T-helper 2 cell treated with Interferon-gamma antibody and Interleukin-4, amounts not matched to agents 100 ng/mL and 5 ng/mL, for 36 hours (primary cell): ENCODE data around the gene SUSD6. TPM values are rescaled to one million over a fixed set of nuclear protein-coding genes. Genes with fewer than 3 reads are reported as not detected.
"Not testable (repeated sequence)": the region's sequence is repeated elsewhere in the genome, so short reads cannot be mapped to it uniquely, and the experiment has no call there.

ENCODE experiments used
- intact Hi-C: fragments of 100-400 bp; cut with micrococcal nuclease; formaldehyde crosslinking; loops from one replicate; pipeline ENCODE4 v1.15.1; 2023
- total RNA-seq: library from RNA; stranded (reverse); gene quantifications from 2 replicates; pipeline ENCODE4 v1.2.3, GENCODE V29; 2022

Gene SUSD6
- total RNA-seq, 1 donor from 2014 or later, result 46.5 TPM

DNA sequence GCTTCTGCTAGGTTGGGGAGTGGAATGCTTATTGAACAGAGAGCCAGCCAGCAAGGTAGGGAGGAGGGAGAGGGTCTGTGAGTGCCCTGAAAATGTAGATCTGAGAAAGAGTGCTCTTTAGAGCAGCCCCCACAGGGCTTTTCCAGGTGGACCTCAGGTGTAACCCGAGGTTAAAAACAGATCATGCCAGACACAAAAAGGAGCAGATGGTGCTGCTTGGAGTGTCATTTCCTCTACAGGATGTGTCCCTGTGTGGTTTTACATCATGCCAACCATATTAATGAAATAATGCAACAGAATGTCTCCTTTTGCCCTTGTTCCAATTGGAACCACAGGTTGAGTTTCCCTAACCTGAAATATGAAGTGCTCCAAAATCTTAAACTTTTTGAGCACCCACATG is 6.4 kb downstream of the SUSD6 start:
- intact Hi-C loops, result loop anchor here (10.0 kb wide), 1 partner anchor 1923 kb away; the partner anchor contains the start of gene RDH11

DNA sequence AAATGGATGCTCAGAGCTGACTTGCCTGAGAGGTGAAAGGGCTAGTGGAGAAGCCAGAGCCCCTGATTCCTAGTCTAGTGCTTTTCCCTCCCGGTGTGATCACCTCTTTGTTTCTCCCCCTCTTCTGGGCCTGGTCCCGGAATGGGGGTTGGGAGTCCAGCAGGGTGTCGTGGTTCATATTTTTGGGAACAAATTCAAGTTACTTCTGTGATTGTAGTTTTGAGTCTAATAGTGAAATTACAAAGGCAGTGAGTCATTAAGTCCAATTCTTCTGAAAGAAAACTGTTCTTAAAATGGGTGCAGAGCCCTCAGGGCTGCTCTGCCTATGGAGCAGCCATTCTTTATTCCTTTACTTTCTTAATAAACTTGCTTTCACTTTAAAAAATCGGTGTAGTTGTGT is 7.6 kb downstream of the SUSD6 start:
- intact Hi-C loops, result loop anchor here (10.0 kb wide), 1 partner anchor 1924 kb away; the partner anchor contains the start of gene RDH11

DNA sequence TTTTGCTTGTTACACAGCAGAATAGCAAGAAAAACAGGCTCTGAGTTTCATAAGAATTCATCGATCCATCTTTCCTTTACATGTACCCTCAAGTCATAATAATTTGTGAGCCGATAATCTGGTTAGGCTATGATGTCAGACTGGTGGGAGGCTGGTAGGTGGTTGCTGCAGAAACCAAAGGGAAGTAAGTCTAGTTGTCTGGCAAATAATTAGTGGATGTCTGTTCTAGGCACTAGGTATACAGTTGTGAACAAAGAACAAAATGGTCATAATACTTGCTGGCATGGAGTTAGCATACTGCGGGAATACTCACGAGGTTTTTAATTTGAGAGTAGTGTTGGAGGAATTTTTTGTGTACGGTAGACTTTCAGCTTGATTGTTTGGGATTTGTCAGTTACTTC is 8.8 kb downstream of the SUSD6 start:
- intact Hi-C loops, result no loop called here

DNA sequence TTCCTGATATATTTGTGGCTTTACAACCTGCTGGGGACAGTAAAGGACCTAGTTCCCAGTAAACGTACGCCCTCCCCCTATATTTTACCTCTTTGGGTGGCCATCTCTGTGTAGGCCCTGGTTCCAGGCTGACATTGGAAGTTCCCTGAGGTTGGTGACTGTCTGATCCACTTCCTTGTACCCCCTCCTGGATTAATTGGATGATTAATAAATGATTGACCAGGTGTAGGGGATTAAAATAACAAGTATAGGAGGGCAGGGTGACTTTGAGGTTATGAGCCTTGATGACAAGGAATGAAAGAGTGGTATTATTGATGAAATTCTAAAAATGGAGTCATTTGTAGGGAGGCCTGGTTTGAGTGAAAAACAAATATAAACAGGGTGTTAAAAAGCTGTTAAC is 9.6 kb downstream of the SUSD6 start:
- intact Hi-C loops, result no loop called here

DNA sequence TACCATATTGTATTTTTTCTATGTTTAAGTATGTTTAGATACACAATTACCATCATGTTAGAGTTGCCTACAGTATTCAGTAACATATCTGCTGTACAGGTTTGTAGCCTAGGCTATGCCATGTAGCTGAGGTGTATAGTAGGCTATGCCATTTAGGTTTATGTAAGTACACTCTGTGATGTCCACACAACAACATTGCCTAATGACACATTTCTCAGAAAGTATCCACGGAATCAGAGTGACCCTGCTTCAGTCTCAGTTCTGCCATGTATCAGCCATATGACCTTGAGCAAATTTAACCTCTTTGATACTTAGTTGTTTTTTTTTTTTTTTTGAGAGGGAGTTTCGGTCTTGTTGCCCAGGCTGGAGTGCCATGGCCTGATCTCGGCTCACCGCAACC is 12.7 kb downstream of the SUSD6 start:
- intact Hi-C loops, result no loop called here

DNA sequence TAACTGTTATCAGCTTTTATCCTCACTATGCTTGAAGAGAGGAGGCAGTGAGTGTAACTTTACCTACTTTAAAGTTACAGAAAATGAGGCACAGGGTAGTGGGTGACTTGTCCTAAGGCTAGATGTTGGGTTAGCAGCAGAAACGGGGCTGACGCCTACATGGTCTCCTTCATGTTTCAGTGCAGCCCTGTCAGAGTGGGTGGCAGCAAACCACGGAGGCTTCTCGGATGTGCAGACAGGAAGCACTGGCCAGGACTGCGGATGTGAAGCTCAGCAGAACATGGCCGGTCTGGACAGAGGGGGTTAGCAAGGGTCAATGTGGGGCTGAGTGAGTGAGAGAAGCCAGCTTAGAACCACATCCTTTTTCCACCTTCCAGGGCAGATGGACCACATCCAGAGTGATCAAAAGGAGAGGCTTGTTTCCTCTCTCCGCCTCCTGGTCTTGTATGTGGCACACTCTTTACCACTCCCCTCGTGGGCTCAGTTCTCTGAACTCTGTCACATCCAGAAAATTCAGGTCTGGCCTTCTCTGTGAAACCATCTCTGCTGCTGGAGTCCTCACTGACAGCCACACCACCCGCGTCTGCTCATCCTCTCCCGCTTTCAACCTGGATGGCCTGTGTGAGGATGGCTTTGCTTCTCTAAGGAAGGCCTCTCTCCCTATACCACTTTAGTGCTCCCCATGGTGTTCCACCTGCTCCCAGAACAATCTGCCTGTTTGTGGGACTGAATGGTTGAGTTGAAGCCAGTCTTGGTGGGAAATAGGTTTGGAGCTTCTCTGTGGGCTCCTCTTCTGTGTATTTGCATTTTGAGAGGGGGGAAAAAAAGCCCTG is 14.1 kb downstream of the SUSD6 start:
- intact Hi-C loops, result loop anchor here (1.0 kb wide), 2 partner anchors 10 to 14 kb away; partner anchors contain the start of gene SUSD6

DNA sequence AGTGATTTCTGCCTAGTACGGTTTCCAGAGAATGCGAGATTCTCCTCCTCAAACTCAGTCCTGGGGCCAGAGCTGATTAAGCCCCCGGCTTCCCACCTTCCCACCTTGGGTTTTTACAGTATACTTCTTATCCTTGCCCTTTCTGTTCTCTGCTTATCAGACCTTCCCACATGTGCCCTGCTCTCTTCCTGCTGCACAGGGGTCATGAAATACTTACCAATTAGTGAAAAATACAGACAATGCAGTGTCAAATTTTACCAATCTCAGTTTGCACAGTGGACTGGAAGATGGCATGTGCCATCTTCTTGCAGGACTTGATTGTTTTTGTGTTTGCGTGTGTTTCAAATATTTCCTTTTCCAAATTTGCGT is 14.7 kb downstream of the SUSD6 start:
- intact Hi-C loops, result no loop called here

DNA sequence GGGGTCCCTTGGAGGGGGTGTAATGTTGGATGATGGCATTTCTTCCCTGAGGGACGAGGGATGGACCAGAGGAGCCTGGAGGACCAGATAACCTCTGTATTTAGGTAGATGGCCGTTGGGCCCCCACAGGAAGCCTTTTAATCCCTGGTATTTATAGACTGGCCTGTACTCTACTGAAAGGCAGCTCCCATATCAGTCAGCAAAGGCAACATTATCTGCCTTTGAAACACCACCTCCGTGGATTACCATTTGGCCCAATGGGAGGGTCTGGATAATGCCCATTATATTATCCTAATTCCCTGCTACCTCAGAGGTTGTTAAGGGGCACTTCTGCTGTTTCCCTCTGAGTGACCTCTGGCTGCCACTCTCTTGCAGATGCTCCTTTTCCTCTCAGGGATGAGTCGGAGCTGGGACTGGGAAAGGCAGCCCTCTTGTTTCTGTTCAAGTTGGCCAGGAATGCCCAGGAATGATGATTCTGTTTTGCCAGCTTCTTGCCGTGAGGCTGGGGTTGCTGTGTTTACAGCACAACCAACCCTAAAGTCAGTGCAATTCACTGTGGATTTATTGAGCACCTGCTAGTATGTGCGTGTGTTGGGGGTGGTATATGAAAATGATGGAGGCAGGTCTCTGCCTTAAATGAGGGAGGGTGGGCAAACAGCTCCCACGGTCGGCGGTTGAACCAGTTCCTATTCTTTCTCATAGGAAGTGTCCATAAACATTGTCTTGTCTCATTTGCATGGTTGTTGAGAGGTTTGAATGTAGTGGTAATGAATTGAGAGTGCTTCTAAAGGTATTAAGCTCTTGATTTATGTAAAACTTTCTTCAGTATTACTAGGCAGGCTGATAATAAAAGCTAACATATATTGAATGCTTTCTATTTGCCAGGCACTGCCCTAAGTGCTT is 18.1 kb downstream of the SUSD6 start:
- intact Hi-C loops, result no loop called here

DNA sequence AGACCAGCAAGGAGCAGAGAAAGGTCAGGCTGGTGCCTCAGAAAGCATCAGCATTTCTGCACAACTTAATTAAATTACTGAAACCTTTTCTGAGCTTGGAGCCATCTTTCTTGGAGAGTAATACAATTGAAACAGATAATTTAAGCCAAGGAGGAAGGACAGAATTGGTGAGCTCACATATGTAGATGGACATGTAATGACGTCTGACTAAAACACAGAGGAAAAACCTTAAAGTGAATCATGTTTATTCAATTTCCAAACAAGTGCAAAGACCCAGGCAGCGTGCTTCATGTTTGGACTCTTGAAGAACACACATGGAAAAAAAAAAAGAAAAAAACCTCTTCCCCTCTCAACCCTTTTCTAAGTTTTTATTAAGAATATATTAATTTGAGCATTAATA is 19.0 kb downstream of the SUSD6 start:
- intact Hi-C loops, result no loop called here

DNA sequence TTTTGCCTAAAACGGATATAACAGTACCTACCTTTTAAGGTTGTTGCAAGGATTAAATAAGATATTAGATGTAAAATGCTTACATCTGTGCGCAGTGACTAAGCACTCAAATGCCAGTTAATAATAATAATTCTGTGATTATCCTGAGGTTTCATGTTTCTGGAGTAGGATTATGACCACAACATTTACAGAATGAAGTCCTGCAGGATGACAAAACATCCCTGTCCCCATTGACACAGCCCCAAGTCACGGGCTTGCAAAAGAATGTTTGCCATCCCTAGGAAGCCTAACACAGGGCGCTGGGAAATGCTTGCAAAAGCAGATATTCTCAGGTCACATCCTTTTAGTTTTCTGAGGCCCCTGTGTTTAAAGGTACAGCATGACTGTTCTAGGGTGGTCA is 20.1 kb downstream of the SUSD6 start:
- intact Hi-C loops, result no loop called here

DNA sequence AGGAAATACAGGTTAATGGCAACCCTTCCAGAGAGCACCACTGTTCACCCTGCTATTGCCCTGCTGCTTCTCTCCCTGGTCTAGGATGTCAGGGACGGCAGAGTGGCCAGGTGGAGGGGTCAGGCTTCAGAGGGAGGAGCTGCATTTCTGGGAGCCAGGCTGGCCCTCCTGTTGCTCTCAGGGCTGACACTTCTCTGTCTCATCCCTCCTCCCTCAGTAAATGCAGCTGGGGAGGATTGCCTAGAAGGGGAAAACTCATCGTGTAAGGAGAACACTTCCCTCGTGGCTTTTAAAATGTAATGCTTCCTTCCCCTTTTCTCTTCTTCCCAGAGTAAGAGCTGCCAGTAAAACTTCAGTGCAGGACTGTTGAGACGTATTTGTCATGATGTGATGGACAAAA is 20.8 kb downstream of the SUSD6 start:
- intact Hi-C loops, result no loop called here

DNA sequence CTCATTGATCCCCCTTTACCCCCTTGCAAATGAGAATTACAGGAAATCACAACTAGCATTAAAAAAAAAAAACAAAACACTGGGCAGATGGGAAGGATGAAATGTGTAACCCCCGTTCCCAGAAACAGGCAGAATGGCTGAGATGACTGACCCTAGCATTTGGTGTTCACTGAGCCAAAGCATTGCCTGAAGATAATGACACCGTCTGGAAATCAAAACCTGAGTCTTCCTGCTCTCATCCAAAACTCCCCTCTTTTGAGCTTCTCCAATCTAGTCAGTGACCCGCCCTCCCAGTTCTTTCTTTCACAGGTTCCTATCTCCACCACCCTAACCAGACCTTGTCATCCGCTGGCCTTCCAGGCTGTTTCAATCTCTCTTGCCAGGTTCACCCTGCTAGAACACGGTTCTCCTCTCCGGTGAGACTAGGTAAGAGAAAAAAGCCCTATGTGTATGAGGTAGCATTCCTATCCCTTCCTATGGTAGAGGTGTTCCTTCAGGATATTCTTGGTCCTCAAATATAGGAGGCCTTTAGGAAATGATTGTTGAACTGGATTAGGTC is 21.3 kb downstream of the SUSD6 start:
- intact Hi-C loops, result no loop called here

DNA sequence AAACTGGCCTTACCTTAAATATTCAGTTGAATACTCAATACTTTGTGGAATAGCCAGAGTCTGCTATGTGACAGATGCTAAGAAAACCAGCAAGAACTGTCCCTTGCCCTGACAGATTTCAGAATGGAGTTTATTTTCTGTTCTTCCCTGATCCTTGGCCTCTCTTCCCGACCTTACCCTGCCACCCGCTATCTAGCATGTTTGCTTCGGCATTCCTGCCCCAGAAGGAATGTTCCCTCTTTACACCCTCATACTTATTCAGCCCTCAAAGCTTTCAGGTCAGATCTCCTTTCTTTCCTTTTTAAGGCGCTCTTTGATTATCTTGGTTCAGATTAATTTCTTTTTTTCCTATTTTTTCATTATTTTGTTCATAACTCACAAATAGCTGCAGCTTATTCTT is 21.8 kb downstream of the SUSD6 start:
- intact Hi-C loops, result no loop called here

DNA sequence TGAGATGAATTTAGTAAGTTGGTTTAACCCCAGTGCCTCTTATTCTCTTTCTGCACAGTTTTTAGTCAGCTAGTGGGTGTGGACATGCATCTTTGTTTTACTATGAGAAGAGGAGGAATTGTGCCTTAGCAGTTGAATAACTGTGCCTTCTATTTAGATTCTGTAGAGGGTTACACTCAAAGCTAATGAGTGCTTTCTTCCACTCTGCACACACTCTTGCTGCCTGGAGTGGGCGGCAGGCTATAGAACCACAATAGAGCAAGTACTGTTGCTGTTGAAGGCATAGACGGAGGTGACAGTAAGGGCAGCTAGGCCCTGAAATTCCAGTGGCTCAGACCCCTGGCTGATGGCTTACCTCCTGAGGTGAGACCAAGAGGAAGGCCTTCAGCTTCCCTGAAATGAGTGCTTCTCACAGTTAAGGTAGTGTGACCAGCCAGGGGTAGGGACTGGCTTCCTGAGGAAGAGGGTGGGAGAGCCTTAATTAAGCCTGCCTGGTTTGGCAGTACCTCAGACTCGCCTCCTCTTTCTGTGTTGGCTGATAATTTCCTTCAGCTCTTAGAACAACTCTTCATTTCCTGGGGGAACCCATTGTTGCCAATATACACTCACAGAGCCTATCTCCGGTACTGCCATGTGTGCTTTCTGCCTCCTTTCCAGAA is 24.7 kb downstream of the SUSD6 start:
- intact Hi-C loops, result loop anchor here (1.0 to 5.0 kb wide), 3 partner anchors 15 to 36 kb away; partner anchors contain the start of gene SUSD6

DNA sequence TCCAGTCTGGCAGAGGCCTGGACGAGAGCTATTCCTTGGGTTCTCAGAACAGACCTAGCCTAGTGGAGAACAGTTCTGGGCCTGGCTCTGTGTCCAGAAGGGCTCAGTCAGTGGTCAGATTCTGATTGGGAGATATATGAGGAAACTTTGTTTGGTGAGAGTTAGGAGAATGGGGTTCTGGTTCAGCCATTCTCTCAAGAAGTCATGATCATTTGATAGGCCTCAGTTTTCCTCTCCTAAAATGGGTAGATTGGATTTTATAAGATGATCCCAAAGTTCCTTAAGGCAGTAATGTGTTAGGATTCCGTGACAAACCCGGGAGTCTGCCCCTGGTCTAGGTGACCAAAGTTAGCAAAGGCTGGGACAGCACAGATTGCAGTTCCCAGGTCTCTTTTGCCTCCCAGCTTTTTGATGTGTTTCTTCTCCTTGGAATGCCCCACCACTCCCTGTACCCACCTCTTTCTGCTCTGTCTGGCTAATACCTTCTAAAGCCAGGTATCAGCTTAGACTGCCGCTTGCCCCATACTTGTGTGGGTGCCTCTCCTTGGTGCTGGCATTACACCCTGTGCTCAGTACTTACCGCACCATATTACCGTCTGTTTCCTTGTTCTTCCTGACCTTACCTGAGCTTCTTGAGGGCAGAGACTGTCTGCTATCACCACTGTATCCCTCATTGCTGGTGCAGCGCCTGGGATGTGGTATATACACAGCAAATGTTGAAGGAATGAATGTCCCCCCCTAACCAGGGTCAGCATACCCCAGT is 25.5 kb downstream of the SUSD6 start:
- intact Hi-C loops, result loop anchor here (1.0 to 5.0 kb wide), 3 partner anchors 14 to 35 kb away; partner anchors contain the start of gene SUSD6

DNA sequence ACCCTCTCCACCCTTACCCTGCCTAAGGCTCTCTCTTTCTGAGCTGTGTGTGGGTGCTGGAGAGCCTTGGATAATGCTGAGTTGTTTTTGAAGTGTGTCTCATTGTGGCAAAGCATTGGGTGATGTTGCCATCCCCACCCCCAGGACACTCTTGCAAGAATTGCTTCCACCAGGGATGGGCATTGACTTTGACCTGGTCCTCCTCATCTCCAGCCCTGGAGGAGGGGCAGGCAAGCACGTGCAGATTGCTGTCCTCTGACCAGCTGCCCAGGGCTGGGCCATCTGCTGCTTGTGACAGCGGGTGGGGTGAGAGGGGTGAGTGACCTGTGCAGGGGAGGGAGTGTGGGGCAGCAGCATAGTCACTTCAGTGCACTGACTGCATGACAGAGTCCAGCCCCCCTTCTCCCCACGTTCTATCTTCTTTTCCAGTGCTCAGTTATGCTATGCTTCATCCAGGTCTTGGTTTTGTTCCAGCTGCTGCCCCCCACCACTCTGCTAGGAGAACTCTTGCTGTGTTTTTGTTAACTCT is 26.2 kb downstream of the SUSD6 start:
- intact Hi-C loops, result loop anchor here (2.0 to 5.0 kb wide), 2 partner anchors 13 to 35 kb away; no protein-coding TSS in a partner anchor

DNA sequence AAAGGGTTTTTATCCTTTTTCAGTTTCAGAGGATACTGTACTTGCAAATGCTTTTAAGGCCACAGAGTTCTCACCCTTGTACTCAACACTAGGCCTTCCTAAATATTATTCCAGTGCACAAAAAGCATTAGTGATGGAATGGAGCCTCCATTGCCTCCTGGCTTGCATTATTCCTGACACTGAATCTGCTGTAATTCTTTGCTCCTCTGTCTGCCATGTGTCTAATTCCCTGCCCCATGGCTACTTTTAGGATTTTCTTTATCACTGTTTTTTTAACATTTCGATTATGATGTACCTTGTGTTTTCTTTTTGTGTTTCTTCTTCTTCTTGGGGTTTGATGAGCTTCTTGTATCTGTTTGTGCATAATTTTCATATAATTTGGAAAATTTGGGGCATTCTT is 29.5 kb downstream of the SUSD6 start:
- intact Hi-C loops, result no loop called here

DNA sequence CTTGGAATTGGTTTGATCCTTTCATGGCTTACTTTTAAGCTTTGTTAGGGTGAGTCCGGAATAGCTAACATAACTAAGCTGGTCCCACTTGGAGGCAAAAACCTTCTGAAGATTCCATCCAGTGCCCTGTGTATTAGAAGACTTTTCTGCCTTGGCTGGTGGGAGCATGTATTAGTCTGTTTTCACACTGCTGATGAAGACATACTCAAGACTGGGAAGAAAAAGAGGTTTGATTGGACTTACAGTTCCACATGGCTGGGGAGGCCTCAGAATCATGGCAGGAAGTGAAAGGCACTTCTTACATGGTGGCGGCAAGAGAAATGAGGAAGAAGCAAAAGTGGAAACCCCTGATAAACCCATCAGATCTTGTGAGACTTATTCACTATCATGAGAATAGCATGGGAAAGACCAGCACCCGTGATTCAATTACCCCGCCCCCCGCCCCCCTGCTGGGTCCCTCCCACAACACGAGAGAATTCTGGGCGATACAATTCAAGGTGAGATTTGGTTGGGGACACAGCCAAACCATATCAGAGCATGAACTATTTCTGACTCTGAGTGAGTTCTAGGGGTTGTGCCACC is 30.9 kb downstream of the SUSD6 start:
- intact Hi-C loops, result not testable (repeated sequence)

DNA sequence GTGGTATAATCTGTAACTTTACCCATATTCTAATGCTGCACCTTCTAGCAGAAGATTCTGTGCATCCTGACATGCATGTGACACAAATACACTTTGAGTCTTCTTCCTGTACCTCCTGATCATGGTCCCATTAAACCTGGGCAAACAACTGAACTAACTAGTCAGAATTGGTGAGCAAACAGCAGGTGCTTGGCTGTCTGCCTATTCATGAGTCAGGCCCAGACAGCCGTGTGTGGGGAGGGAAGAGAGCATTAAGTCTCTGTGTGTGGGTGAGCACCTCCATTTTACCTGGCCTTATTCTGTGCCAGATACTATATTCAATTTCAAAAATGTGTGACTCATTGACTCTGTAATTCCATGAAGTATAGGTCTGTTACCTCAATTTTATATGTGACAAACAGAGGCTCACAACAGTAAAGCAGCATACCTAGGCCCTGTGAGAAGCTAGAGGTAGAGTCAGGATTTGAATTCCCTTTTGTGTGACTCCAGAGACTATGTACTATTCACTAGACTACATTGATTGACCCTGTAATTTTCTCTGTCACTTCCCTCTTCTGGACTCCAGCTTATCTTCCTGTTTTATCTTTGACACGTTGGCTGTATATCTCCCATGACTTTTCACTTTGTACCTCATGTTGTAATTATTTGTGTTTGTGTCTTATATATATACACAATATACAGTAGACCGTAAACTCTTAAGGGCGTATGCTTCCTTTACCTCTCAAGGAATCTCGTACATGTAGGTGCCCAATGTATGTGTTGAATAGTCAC is 32.2 kb downstream of the SUSD6 start:
- intact Hi-C loops, result no loop called here
